LNCAP (cell line): ENCODE data around the gene ZNF324B.

ENCODE experiments used
- TF ChIP-seq, protein P1 (sequence below): fragments of 450-650 bp; IDR thresholded peaks from 2 replicates; pipeline ENCODE4 v1.5.1; 2017; ENCODE audit warnings: mild to moderate bottlenecking

The ZNF324B gene

DNA sequence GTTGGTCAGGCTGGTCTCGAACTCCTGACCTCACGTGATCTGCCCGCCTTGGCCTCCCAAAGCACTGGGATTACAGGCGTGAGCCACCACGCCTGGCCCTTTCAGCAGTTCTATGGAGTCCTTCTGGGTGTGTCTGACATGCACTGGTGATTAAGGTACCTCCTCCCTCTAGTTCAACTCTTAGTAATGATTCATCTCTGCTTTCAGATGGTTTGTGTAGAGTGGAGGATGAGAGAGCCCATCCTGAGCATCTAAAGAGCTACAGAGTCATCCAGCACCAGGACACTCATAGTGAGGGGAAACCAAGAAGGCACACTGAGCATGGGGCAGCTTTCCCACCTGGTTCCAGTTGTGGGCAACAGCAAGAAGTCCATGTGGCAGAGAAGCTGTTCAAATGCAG lies 34.8 kb upstream of the ZNF324B start:
- TF ChIP-seq, protein P1, sequence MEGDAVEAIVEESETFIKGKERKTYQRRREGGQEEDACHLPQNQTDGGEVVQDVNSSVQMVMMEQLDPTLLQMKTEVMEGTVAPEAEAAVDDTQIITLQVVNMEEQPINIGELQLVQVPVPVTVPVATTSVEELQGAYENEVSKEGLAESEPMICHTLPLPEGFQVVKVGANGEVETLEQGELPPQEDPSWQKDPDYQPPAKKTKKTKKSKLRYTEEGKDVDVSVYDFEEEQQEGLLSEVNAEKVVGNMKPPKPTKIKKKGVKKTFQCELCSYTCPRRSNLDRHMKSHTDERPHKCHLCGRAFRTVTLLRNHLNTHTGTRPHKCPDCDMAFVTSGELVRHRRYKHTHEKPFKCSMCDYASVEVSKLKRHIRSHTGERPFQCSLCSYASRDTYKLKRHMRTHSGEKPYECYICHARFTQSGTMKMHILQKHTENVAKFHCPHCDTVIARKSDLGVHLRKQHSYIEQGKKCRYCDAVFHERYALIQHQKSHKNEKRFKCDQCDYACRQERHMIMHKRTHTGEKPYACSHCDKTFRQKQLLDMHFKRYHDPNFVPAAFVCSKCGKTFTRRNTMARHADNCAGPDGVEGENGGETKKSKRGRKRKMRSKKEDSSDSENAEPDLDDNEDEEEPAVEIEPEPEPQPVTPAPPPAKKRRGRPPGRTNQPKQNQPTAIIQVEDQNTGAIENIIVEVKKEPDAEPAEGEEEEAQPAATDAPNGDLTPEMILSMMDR = no peak

DNA sequence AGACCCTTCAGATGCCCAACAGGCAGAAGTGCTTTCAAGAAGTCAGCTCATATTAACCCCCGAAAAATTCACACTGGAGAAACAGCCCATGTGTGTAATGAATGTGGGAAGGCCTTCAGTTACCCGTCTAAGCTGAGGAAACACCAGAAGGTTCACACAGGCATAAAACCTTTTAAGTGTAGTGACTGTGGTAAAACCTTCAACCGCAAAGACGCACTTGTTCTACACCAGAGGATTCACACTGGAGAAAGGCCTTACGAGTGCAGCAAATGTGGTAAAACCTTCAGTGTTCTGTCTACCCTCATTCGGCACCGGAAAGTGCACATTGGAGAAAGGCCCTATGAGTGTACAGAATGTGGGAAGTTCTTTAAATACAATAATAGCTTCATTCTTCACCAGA lies 34.4 kb upstream of the ZNF324B start:
- TF ChIP-seq, protein P1 = no peak

DNA sequence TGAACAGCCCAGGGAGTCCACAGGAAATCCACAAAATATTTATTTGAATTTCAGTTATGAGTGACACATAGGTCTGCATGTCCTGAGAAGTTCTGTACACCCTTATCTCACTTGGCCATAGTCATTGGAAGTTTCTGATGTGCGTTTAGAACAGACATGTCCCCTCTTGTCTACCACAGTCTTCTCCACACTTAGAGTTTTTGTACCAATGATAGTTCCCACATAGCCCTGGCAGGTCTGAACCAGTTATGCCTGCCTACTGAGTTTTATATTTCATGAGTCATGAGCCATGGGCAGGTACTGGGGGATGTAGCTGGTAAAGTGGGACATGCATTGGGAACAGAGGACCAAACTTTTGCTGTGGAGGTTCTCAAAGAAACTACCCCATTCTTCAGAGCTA lies 22.8 kb upstream of the ZNF324B start:
- TF ChIP-seq, protein P1 = no peak

DNA sequence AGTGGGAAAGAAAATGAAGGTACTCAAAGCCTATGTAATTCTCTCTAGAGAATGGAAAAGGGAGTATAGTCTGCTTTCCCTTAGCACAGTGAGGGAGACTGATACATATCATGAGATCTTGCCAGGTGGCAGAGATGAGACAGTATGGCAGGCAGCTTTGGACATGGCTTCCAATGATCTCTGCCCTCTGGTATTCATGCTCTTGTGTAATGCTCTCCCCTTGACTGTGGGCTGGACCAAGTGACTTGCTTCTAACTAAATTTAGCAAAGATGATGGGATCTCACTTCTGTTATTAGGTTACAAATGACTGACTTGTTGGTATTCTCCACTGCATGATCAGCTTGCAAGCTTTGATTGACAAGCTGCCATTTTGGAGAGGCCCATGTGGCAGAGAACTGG lies 21.7 kb upstream of the ZNF324B start:
- TF ChIP-seq, protein P1 = no peak

DNA sequence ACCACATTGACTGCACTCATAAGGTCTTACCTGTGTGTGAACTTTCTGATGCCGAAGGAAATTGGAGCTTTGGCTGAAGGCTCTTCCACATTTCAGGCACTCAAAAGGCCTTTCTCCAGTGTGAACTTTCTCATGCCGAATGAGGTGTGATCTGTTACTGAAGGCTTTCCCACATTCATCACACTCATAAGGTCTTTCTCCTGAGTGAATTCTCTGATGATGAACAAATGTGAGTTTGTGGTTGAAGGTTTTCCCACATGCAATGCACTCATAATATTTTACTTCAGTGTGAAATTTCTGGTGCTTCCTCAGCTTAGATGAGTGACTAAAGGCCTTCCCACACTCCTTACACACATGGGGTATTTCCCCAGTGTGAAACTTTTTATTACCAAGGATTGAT lies 17.2 kb upstream of the ZNF324B start:
- TF ChIP-seq, protein P1 = no peak

GRCh38 chr19:58439576-58440554 lies 11.6 kb upstream of the ZNF324B start, which contains the start of gene ZNF132:
ZNF132 (minus strand) TSS chr19:58440153; CDS start chr19:58439821, 332 bp downstream.
- TF ChIP-seq, protein P1 = no peak

GRCh38 chr19:58440556-58440955 lies 10.9 kb upstream of the ZNF324B start:
- TF ChIP-seq, protein P1 = no peak
